WTC11 (cell line): ENCODE data around the gene TNNI3K. TPM values are rescaled to one million over a fixed set of nuclear protein-coding genes. Genes with fewer than 3 reads are reported as not detected.

Experiments used
- ATAC-seq: fragments of 200-7000 bp; cut with Tn5 transposase; 2 replicates; pipeline ENCODE4 v1.10.0; 2021; ENCODE audit warnings: mild to moderate bottlenecking, moderate library complexity
- CTCF ChIA-PET: fragments of 300-600 bp; sonication (Branson Sonifier 250); formaldehyde crosslinking; loops from one replicate; lab custom pipeline; 2021; ENCODE audit warnings: antibody characterized with exemption; lab: Charles Lee
- POLR2A ChIA-PET: fragments of 350-600 bp; sonication (Branson Sonifier 250); formaldehyde crosslinking; loops from one replicate; lab custom pipeline; 2021; ENCODE audit warnings: antibody characterized with exemption; lab: Charles Lee
- DNase-seq: peaks from one replicate; pipeline ENCODE4 v3.0.0; 2021; ENCODE audit warnings: low spot score
- H3K27ac Mint-ChIP-seq: 2 replicates; pipeline ENCODE4 v1.8.0; 2021; ENCODE audit warnings: mixed read lengths
- H3K27me3 Mint-ChIP-seq: 2 replicates; pipeline ENCODE4 v1.8.0; 2021; ENCODE audit warnings: low read depth, mild to moderate bottlenecking, moderate library complexity, mixed read lengths
- H3K36me3 Mint-ChIP-seq: 2 replicates; pipeline ENCODE4 v1.8.0; 2021; ENCODE audit warnings: mixed read lengths
- H3K4me1 Mint-ChIP-seq: 2 replicates; pipeline ENCODE4 v1.8.0; 2022; ENCODE audit warnings: mixed read lengths
- H3K4me3 Mint-ChIP-seq: 2 replicates; pipeline ENCODE4 v1.8.0; 2021; ENCODE audit warnings: mild to moderate bottlenecking, moderate library complexity, mixed read lengths
- H3K9me3 Mint-ChIP-seq: 2 replicates; pipeline ENCODE4 v1.8.0; 2021; ENCODE audit warnings: mixed read lengths
- ATF1 ChIP-seq: sonication (generic); formaldehyde crosslinking; IDR thresholded peaks from 2 replicates; pipeline ENCODE4 v1.8.1; 2023; ENCODE audit warnings: mild to moderate bottlenecking, moderate library complexity, missing genetic modification reagents
- ATF3 ChIP-seq: sonication (generic); formaldehyde crosslinking; conservative IDR thresholded peaks from 2 replicates; pipeline ENCODE4 v1.8.1; 2022; ENCODE audit warnings: mild to moderate bottlenecking, missing genetic modification reagents
- E2F5 ChIP-seq: sonication (generic); formaldehyde crosslinking; IDR thresholded peaks from 2 replicates; pipeline ENCODE4 v1.8.1; 2022; ENCODE audit warnings: mild to moderate bottlenecking, moderate library complexity, missing genetic modification reagents
- FOXJ3 ChIP-seq: sonication (generic); formaldehyde crosslinking; IDR thresholded peaks from 2 replicates; pipeline ENCODE4 v1.9.0; 2021; ENCODE audit warnings: missing genetic modification reagents, mild to moderate bottlenecking, borderline replicate concordance
- GRHL2 ChIP-seq: fragments of 250-450 bp; sonication (Bioruptor Pico); IDR thresholded peaks from 2 replicates; pipeline ENCODE4 v1.8.0; 2022; ENCODE audit warnings: mild to moderate bottlenecking, moderate library complexity; ENCODE audit not compliant: insufficient replicate concordance, severe bottlenecking
- HMGA2 ChIP-seq: fragments of 250-450 bp; sonication (Bioruptor Pico); IDR thresholded peaks from 2 replicates; pipeline ENCODE4 v1.4.0; 2021; ENCODE audit warnings: mild to moderate bottlenecking, moderate library complexity
- IRF1 ChIP-seq: sonication (generic); formaldehyde crosslinking; IDR thresholded peaks from 2 replicates; pipeline ENCODE4 v1.8.0; 2023; ENCODE audit warnings: missing genetic modification reagents
- IRF2 ChIP-seq: sonication (generic); formaldehyde crosslinking; IDR thresholded peaks from 2 replicates; pipeline ENCODE4 v1.8.0; 2022; ENCODE audit warnings: low read depth, missing genetic modification reagents, borderline replicate concordance
- KAT7 ChIP-seq: sonication (generic); formaldehyde crosslinking; IDR thresholded peaks from 2 replicates; pipeline ENCODE4 v1.8.1; 2023; ENCODE audit warnings: missing genetic modification reagents, mild to moderate bottlenecking, borderline replicate concordance
- MLX ChIP-seq: sonication (generic); formaldehyde crosslinking; IDR thresholded peaks from 2 replicates; pipeline ENCODE4 v1.8.1; 2023; ENCODE audit warnings: mild to moderate bottlenecking, missing genetic modification reagents, moderate library complexity
- MYBL2 ChIP-seq: sonication (generic); formaldehyde crosslinking; IDR thresholded peaks from 2 replicates; pipeline ENCODE4 v1.8.1; 2023; ENCODE audit warnings: mild to moderate bottlenecking, moderate library complexity, missing genetic modification reagents
- NR1H2 ChIP-seq: sonication (generic); formaldehyde crosslinking; IDR thresholded peaks from 2 replicates; pipeline ENCODE4 v1.9.0; 2021; ENCODE audit warnings: mild to moderate bottlenecking, moderate library complexity, missing genetic modification reagents
- OVOL2 ChIP-seq: fragments of 250-450 bp; sonication (Bioruptor Pico); IDR thresholded peaks from 2 replicates; pipeline ENCODE4 v1.9.0; 2021; ENCODE audit warnings: mild to moderate bottlenecking, borderline replicate concordance
- PRDM15 ChIP-seq: sonication (generic); formaldehyde crosslinking; IDR thresholded peaks from 2 replicates; pipeline ENCODE4 v1.8.0; 2022; ENCODE audit warnings: missing genetic modification reagents
- RELA ChIP-seq: sonication (generic); formaldehyde crosslinking; IDR thresholded peaks from 2 replicates; pipeline ENCODE4 v1.8.1; 2022; ENCODE audit warnings: missing genetic modification reagents, mild to moderate bottlenecking, borderline replicate concordance
- SMAD4 ChIP-seq: sonication (generic); formaldehyde crosslinking; IDR thresholded peaks from 2 replicates; pipeline ENCODE4 v1.8.0; 2022; ENCODE audit warnings: mild to moderate bottlenecking, missing genetic modification reagents
- SOX15 ChIP-seq: fragments of 250-450 bp; sonication (Bioruptor Pico); IDR thresholded peaks from 2 replicates; pipeline ENCODE4 v1.9.0; 2021; ENCODE audit warnings: mild to moderate bottlenecking
- TP53 ChIP-seq: sonication (generic); formaldehyde crosslinking; IDR thresholded peaks from 2 replicates; pipeline ENCODE4 v1.8.1; 2023; ENCODE audit warnings: mild to moderate bottlenecking, missing genetic modification reagents
- ZNF219 ChIP-seq: sonication (generic); formaldehyde crosslinking; IDR thresholded peaks from 2 replicates; pipeline ENCODE4 v1.8.0; 2023; ENCODE audit warnings: missing genetic modification reagents, mild to moderate bottlenecking, borderline replicate concordance
- ZNF263 ChIP-seq: sonication (generic); formaldehyde crosslinking; IDR thresholded peaks from 2 replicates; pipeline ENCODE4 v1.8.1; 2022; ENCODE audit warnings: low read depth, mild to moderate bottlenecking, moderate library complexity, missing genetic modification reagents
- ZNF396 ChIP-seq: fragments of 250-450 bp; sonication (Bioruptor Pico); IDR thresholded peaks from 2 replicates; pipeline ENCODE4 v1.8.0; 2021; ENCODE audit warnings: mild to moderate bottlenecking, moderate library complexity, borderline replicate concordance
- ZNF532 ChIP-seq: fragments of 250-450 bp; sonication (Bioruptor Pico); IDR thresholded peaks from 2 replicates; pipeline ENCODE4 v1.9.0; 2021; ENCODE audit warnings: mild to moderate bottlenecking, borderline replicate concordance
- ZNF671 ChIP-seq: fragments of 250-450 bp; sonication (Bioruptor Pico); IDR thresholded peaks from 2 replicates; pipeline ENCODE4 v1.8.0; 2021; ENCODE audit warnings: mild to moderate bottlenecking
- total RNA-seq: library from RNA; stranded (reverse); gene quantifications from 3 replicates; pipeline ENCODE4 v1.2.3, GENCODE V29; 2021

TNNI3K gene
- total RNA-seq, 1 experiment from 2014 or later: 0.07 TPM

- no peak for TF ChIP-seq MLX
Observed at GRCh38 chr1:74375376-74375775, 140.2 kb downstream of the TNNI3K start (continued).

GRCh38 chr1:74380252-74380651 lies 145.1 kb downstream of the TNNI3K start:
- no peaks in the 10 kb centered on the region for H3K27me3 Mint-ChIP-seq
- H3K27ac Mint-ChIP-seq: no peak overlapping the region
- no peak for DNase-seq
- no peaks in the 10 kb centered on the region for H3K9me3 Mint-ChIP-seq
- CTCF ChIA-PET: no interaction called here
- no peaks in the 10 kb centered on the region for H3K36me3 Mint-ChIP-seq
- POLR2A ChIA-PET: no interaction called here
- peaks cover 36% of the 10 kb centered on the region for H3K4me1 Mint-ChIP-seq
- no peak overlapping the region for H3K4me3 Mint-ChIP-seq
- TF ChIP-seq ZNF532 (CRISPR knock-in tag) (no peak), FOXJ3 (CRISPR knock-in tag) (no peak), NR1H2 (CRISPR knock-in tag) (no peak), HMGA2 (no peak), OVOL2 (CRISPR knock-in tag) (no peak), SOX15 (CRISPR knock-in tag) (no peak), ZNF219 (no peak), KAT7 (no peak), ATF3 (CRISPR knock-in tag) (no peak), GRHL2 (no peak)
- ATAC-seq: no peak

GRCh38 chr1:74388855-74389254 lies 153.7 kb downstream of the TNNI3K start:
- CTCF ChIA-PET: no interaction called here
- H3K27me3 Mint-ChIP-seq: no peaks in the 10 kb centered on the region
- POLR2A ChIA-PET: no interaction called here

GRCh38 chr1:74392186-74392585 lies 157.0 kb downstream of the TNNI3K start:
- ChIA-PET POLR2A (no interaction called here), CTCF (interaction anchor here (1.4 kb wide), 1 partner anchor 77 kb away, joined by 3 read pairs; no protein-coding TSS in a partner anchor)
- no peak overlapping the region for H3K27ac Mint-ChIP-seq
- peak; percentile 80 for ATAC-seq
- H3K36me3 Mint-ChIP-seq: no peaks in the 10 kb centered on the region
- no peak overlapping the region for H3K4me3 Mint-ChIP-seq
- no peaks in the 10 kb centered on the region for H3K27me3 Mint-ChIP-seq
- no peak for DNase-seq
- H3K4me1 Mint-ChIP-seq: peaks cover 20% of the 10 kb centered on the region
- no peaks in the 10 kb centered on the region for H3K9me3 Mint-ChIP-seq
- no peak for TF ChIP-seq SMAD4 (CRISPR knock-in tag)
- no peak for TF ChIP-seq IRF2 (CRISPR knock-in tag)
- no peak for TF ChIP-seq ZNF671 (CRISPR knock-in tag)
- no peak for TF ChIP-seq ZNF263 (CRISPR knock-in tag)
- no peak for TF ChIP-seq PRDM15
- TF ChIP-seq MYBL2: no peak
- TF ChIP-seq ATF3 (CRISPR knock-in tag): no peak
- no peak for TF ChIP-seq E2F5 (CRISPR knock-in tag)
- no peak for TF ChIP-seq TP53 (CRISPR knock-in tag)
- TF ChIP-seq NR1H2 (CRISPR knock-in tag): no peak
- TF ChIP-seq IRF1 (CRISPR knock-in tag): no peak
- TF ChIP-seq ZNF396 (CRISPR knock-in tag): no peak

More at GRCh38 chr1:74388855-74389254, 153.7 kb downstream of the TNNI3K start:
- Mint-ChIP-seq H3K4me3 (no peak overlapping the region), H3K4me1 (peaks cover 32% of the 10 kb centered on the region), H3K27ac (no peak overlapping the region), H3K9me3 (0 out of 2 replicates have a peak, but pooled peaks cover 3% of the 10 kb centered on the region), H3K36me3 (no peaks in the 10 kb centered on the region)
- ATAC-seq (no peak), DNase-seq (no peak)
- TF ChIP-seq RELA (CRISPR knock-in tag) (no peak), ATF1 (CRISPR knock-in tag) (no peak)
